ENCODE measurements around the gene ANO2. TPM values are rescaled to one million over a fixed set of nuclear protein-coding genes. Genes with fewer than 3 reads are reported as not detected.

ANO2 gene
- total RNA-seq, 4 donors from 2014 or later, result 0.59 to 51.7 (median 15.1) TPM

DNA sequence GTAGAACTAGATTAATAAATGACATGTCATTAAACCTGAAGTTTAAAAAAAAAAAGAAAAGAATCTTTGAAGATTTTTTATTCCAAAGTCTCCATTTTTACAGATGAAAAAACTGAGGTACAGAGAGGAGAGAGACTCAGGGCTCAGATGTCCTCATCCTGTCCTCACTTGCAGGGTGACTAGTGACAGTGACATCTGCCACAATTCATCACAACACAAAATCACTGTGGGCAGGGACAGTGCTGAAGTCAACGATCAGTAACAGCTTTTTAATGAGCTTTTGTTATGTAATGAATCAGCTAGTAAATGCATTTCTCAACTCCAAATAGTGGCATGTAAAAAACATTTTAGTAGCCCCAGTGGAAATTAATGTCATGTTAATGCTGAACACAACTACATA is 374.6 kb downstream of the ANO2 start:
- Histone ChIP-seq H3K27me3 (no peaks in the 10 kb centered on the region), H3K27ac (no peak overlapping the region), H3K9me3 (no peaks in the 10 kb centered on the region), H3K4me1 (no peaks in the 10 kb centered on the region), H3K36me3 (no peaks in the 10 kb centered on the region), H3K4me3 (no peak overlapping the region)
- no peak for TF ChIP-seq POLR2A (IDR thresholded peaks at IDR 0.05)
- TF ChIP-seq, protein P1, sequence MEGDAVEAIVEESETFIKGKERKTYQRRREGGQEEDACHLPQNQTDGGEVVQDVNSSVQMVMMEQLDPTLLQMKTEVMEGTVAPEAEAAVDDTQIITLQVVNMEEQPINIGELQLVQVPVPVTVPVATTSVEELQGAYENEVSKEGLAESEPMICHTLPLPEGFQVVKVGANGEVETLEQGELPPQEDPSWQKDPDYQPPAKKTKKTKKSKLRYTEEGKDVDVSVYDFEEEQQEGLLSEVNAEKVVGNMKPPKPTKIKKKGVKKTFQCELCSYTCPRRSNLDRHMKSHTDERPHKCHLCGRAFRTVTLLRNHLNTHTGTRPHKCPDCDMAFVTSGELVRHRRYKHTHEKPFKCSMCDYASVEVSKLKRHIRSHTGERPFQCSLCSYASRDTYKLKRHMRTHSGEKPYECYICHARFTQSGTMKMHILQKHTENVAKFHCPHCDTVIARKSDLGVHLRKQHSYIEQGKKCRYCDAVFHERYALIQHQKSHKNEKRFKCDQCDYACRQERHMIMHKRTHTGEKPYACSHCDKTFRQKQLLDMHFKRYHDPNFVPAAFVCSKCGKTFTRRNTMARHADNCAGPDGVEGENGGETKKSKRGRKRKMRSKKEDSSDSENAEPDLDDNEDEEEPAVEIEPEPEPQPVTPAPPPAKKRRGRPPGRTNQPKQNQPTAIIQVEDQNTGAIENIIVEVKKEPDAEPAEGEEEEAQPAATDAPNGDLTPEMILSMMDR (IDR thresholded peaks at IDR 0.05), result no peak
- intact Hi-C loops (cut with DNase I; ENCODE audit: low total_unique reads), result no loop called here
- no peak for DNase-seq

DNA sequence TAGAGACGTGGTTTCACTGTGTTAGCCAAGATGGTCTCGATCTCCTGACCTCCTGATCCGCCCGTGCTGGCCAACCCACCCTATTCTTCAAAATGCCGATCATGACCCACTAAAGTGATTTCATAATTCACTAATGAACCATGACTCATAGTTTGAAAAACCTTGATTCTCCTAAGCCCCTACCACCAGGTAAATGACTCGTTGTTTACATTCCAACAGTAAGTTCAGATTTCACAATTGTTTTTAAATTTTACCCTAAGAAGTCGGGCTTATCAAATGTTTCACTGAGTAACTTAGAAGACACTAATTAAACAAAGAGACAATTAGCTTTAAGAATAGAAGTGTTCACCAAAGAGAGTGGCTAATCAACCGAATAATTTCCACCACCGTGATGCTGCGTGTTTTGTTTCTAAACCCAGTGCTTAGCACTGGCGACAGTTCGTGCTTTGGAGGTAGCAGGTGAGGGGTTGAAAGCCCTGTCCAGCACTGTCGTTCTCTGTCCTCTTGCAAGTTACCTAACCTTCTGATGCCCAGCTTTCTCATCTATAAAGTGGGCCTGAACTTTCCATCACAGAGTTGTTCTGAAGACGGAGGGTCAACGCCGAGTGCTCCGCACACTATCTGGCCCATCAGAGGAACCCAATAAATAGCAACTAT is 376.6 kb downstream of the ANO2 start:
- no peak for DNase-seq
- Histone ChIP-seq H3K27me3 (no peaks in the 10 kb centered on the region), H3K36me3 (no peaks in the 10 kb centered on the region), H3K4me1 (no peaks in the 10 kb centered on the region), H3K9me3 (no peaks in the 10 kb centered on the region), H3K4me3 (no peak overlapping the region), H3K27ac (no peak overlapping the region)
- intact Hi-C loops (cut with DNase I; ENCODE audit: low total_unique reads), result no loop called here
- no peak for TF ChIP-seq POLR2A (IDR thresholded peaks at IDR 0.05)
- TF ChIP-seq, protein P1 (IDR thresholded peaks at IDR 0.05), result no peak

- no peak for DNase-seq
- H3K27ac ChIP-seq, result no peak overlapping the region
- no peaks in the 10 kb centered on the region for H3K27me3 ChIP-seq
- H3K9me3 ChIP-seq, result no peaks in the 10 kb centered on the region
- TF ChIP-seq, protein P1 (IDR thresholded peaks at IDR 0.05), result no peak
- TF ChIP-seq POLR2A (IDR thresholded peaks at IDR 0.05), result no peak
- no peaks in the 10 kb centered on the region for H3K4me1 ChIP-seq
- no peak overlapping the region for H3K4me3 ChIP-seq
- H3K36me3 ChIP-seq, result no peaks in the 10 kb centered on the region
- intact Hi-C loops (cut with DNase I; ENCODE audit: low total_unique reads), result no loop called here
Observed at GRCh38 chr12:5567016-5567725, 377.9 kb downstream of the ANO2 start.

GRCh38 chr12:5565933-5566599 is 379.0 kb downstream of the ANO2 start:
- no peaks in the 10 kb centered on the region for H3K36me3 ChIP-seq
- H3K4me1 ChIP-seq, result no peaks in the 10 kb centered on the region
- H3K27ac ChIP-seq, result no peak overlapping the region
- no peak for DNase-seq
- no peak overlapping the region for H3K4me3 ChIP-seq
- intact Hi-C loops (cut with DNase I; ENCODE audit: low total_unique reads), result no loop called here
- H3K27me3 ChIP-seq, result no peaks in the 10 kb centered on the region
- H3K9me3 ChIP-seq, result no peaks in the 10 kb centered on the region
- no peak for TF ChIP-seq POLR2A (IDR thresholded peaks at IDR 0.05)
- TF ChIP-seq, protein P1 (IDR thresholded peaks at IDR 0.05), result no peak

DNA sequence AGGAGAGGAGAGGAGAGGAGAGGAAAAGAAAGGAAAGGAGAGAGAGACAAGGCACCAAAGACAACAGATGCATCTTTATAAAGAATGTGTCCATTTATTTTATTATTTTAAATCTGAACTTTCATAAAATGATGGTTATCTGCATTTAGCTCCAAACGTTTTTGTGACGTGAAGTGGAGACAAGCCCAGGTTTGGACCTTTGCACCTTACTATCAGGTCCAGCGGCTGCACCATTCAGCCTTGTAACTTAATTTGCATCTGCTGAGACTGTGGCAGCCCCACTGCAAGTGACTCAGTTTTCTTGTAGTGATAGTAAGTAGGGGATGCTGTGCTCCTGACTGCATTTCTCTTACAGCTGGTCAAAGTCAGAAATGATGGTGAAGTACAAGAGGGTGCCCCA is 382.5 kb downstream of the ANO2 start:
- Histone ChIP-seq H3K9me3 (no peaks in the 10 kb centered on the region), H3K27ac (no peak overlapping the region), H3K27me3 (no peaks in the 10 kb centered on the region), H3K4me3 (no peak overlapping the region), H3K36me3 (no peaks in the 10 kb centered on the region), H3K4me1 (no peaks in the 10 kb centered on the region)
- DNase-seq, result no peak
- TF ChIP-seq POLR2A (IDR thresholded peaks at IDR 0.05), result no peak
- TF ChIP-seq, protein P1 (IDR thresholded peaks at IDR 0.05), result no peak
- intact Hi-C loops (cut with DNase I; ENCODE audit: low total_unique reads), result no loop called here

Measured in uterus (tissue), 4 donors.